WI38 (cell line): Measurements from ENCODE around the gene AP3S2.

Source experiments
- H3K4me3 ChIP-seq: 2 replicates; pipeline ENCODE4 v1.5.1; 2011; ENCODE audit warnings: low read depth, mild to moderate bottlenecking, control low read depth, low read length
- CTCF ChIP-seq: IDR thresholded peaks from 2 replicates; pipeline ENCODE4 v1.5.1; 2012; ENCODE audit warnings: low read depth, mild to moderate bottlenecking, control low read depth, low read length

AP3S2 gene

GRCh38 chr15:89910891-89911626 lies 17.3 kb upstream of the AP3S2 start:
- H3K4me3 ChIP-seq = no peak overlapping the region
- no peak for TF ChIP-seq CTCF

DNA sequence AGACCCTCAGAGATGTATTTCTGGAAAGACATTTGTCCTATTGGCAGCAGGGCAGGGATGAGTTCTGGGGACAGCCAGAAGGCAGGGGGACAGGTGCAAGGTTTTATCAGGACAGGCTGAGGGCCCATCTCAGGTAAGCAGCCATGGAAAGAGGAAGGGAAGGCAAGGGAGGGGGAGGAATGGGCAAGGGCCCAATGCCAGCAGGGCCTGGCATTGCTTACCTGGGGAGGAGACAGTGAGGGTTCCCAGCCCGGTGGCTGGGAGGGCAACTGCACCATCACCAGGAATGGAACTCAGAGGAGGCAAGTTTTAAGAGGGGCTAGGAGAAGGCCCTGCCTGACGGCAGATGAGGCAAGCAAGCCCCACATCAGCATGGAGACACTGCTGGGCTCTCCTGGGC lies 15.8 kb upstream of the AP3S2 start:
- no peak overlapping the region for H3K4me3 ChIP-seq
- no peak for TF ChIP-seq CTCF

DNA sequence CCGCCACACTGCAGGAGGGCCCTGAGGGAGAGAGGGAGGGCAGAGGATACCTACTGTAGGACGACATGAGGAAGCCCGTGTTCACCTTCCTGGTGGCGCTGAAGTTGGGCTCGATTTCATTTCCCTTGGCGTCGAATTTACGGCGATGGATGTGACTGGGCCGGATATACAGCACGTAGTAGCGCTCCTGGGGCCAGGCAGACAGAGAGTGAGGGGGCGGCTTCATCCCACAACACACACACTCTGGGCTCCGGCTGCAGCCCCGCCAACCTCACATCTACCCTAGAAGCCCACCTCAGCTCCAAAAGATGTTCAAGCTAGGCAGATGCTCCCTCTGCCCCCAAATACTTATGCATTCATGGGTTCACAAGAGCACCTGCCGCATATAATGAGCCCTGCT lies 14.4 kb upstream of the AP3S2 start:
- H3K4me3 ChIP-seq = no peak overlapping the region
- no peak for TF ChIP-seq CTCF

DNA sequence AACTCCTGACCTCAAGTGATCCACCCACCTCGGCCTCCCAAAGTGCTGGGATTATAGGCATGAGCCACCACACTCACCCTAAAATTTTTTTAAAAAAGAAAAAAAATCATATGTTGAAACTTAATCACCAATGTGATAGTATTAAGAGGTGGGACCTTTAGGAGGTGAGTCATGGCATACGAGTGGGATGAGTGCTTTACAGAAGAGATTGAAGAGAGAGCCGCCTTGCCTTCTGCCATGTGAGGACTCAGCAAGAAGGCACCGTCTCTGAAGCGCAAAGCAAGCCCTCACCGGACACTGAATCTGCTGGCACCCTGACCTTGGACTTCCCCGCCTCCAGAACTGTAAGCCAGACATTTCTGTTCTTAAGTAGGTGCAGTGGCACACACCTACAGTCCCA lies 13.5 kb upstream of the AP3S2 start:
- TF ChIP-seq CTCF = no peak
- no peak overlapping the region for H3K4me3 ChIP-seq

DNA sequence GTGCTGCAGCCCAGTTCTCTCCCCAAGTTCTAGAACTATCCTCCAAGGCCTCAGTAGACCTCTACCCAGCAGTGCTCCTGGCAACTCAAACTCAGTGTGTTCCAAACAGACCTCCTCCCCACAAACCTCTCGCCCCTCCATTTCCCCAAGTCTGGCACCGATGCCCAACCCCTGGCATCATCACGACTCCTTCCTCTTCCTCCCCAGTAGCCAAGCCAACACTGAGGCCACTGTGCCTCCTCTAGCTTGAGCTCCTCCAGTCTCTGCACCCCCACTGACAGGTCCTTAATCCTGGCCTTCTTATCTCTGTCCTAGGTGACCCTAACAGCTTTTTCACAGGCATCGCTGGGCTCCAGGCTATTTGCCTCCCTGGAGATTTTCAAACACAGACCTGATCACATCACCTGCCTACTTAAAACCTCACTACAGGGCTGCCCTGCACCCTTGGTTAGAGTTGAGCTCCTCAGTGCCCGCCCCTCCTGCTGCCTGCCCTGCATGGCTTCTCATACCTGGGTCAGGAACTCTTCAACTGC lies 12.1 kb upstream of the AP3S2 start:
- no peak overlapping the region for H3K4me3 ChIP-seq
- TF ChIP-seq CTCF = no peak

GRCh38 chr15:89904519-89904918 lies 10.7 kb upstream of the AP3S2 start:
- no peak for TF ChIP-seq CTCF
- no peak overlapping the region for H3K4me3 ChIP-seq

DNA sequence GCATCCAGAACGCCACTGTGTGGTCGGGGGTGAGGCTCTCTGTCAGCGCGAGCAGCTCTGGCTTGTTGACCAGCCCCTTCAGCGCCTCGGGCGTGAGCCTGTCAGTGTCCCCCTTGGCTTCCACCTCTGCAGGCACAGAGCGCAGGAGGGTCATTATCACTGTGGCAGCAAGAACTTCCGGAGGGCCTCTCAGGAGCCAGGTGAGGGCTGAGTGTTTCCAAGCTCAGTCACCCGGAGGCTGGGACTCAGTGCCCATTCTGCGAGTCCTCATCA lies 10.0 kb upstream of the AP3S2 start:
- H3K4me3 ChIP-seq = no peak overlapping the region
- no peak for TF ChIP-seq CTCF
